Activated naive CD4-positive, alpha-beta T cell treated with anti-CD3 and anti-CD28 coated beads, Interleukin-2, amount 50 U/mL, for 16 hours (primary cell): ENCODE data around the gene TRMT44.
"Not testable (repeated sequence)": the region's sequence is repeated elsewhere in the genome, so short reads cannot be mapped to it uniquely, and the experiment has no call there.

ENCODE experiments used
- DNase-seq: peaks from one replicate; pipeline ENCODE4 v3.0.0-alpha.2; 2020

Gene TRMT44

DNA sequence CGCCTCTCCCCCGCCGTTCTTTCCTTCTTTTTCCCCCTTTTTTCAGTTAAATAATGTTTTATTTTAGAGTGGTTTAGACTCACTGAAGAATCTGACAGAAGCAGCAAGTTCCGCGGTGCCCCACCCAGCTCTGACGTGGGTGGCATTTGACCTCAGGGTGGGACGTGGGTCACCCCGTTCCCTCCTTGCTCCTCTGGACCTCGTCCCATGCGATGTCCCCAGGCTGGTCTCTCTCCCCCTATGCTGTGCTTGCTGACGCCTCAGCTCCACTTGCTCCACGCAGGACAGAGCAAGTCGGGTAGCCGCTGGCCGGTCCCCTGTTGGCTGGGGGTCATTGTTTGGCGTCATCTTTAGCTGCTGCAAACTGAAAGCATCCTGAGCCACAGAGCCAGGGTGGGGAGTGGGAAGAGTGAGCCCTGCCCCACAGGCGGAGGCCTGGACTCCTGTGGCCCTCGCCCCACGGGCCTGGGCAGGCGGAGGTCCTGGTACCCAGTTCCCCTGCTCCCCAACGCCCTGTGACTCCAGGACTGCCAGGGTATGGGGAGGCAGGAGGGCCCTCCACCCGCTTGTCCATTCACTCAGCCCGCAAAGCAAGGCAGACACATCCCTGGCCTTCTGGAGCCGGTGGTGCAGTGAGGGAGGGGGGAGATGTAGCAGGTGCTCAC is 30.8 kb downstream of the TRMT44 start:
- DNase-seq = no peak

DNA sequence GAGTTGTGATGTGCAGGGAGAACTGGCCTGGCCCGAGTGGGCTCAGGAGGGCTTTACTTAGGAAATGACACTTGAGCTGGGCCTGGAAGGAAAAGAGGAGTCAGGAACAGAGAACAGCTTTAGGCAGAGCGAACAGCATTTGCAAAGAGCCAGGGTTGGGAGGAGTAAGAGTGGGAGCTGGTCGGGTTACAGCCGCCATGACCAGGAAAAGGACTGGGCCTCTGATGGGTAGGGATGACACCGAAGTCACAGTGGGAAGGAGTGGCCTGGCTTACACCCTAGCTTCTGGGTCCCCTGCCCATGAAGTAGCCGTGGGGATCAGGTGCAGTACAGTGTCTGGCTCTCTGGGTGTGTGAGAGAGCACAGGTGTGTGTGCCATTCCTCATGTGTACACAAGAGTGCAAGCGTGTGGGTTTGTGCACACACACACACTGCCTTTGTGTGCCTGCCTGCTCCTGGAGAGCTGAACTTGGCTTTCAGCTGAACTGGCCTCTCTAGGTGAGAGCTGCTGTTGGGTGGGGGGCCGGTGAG is 31.6 kb downstream of the TRMT44 start:
- DNase-seq = no peak

DNA sequence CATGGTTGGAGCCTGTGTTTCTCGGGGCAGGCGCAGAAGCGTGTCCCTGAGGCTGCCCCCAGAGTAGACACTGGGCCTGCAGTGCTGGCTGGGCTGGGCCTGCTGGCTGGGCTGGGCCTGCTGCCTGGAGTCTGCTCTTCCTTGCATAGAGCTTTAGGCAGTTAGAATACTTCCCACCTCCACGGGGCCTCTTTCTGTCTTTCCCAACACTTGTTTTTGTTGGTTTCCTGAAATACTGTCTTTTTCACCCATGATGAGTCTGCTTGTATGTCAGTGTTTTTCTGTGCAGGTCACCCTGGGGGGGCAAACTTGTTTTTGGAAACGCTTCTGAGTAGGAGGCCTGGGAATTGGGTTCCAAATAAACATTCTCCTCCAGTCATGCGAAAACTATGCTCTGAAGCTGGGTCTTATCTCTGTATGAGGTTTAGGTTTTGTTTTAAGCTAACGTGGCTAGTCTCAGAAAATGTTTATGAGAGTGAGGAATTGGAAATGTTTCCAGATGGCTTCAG is 32.2 kb downstream of the TRMT44 start:
- DNase-seq = no peak

DNA sequence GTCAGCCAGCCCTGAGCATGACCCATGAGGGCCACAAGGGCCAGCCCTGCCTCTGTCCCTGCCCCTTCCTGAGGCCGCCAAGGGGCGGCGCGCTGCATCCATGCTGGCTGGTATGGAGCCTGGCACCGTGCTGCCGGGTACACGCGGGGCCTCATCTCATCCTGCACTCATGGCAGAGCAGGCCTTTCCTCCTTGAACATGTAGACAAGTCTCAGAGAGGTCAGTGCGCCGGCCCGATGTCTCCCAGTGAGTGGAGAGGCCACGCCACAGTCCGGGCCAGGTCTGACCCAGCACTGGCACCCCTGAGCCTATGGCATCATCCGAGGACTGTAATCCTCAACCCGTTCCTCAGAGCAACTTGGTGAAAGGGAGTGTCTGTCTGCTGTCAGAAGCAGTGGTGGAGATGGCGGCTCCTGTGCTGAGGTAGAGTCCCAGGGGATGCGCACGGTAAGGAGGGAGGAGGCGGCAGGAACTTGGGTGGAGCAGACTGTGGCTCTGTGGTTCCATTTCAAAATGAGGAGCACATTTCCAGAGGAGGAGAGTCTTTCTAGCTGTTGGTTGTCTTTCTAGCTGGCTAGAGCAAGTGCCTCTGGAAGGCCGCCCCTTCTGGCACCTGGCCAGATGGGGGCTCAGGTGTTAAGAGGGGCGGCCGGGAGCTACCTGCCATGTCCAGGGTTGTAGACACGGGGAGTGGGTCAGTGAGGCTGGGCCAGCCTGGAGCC is 32.8 kb downstream of the TRMT44 start:
- no peak for DNase-seq

DNA sequence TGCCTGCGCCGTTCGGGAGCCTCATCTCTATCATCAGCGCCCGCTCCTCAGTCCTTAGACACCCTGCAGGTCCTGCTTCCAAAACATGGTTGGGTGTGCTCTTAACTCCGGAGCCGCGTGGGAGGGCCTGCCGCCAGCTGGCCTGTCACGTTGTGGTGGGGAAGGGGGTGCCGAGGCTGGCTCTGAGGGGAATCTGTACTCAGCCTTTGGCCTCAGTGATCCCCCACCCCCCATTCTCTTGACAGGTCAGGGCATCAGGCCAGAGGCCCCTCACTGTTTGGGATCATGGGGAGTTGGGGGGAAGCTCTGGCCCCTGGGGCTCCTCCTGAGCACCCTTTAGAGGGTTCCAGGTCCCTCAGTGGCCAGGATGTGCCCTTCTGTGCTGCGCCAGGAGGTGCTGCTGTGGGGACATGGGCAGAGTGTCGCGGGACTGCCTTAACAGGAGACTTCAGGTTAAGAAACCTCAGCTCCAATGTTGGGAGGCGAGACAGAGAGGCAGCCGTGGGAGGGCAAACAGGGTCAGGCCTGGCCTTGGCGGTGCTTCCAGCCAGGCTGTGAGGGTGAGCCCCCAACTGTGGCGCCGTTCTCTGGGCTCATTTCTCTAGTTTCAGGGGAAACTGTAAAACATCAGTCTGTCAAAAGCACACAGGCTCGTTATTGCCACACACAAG is 33.5 kb downstream of the TRMT44 start:
- DNase-seq = no peak

DNA sequence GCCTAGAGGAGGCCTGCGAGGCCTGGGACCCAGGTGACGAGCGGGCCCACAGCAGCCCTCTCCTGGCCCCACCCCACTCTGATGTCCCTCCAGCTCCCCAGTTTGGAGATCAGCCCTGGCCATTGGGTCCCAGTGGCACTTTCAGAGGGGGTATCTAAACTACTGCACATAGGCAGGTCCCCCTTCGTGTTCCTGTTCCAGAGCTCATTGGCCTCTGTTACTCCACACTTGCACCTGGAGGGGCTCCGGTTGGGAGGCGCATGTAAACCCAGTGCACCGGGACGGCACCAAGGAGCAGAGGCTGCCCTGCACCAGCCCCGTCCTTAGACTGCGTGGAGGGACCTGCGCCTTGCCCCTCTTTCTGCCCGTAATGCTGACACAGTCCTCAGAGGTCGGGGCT is 34.3 kb downstream of the TRMT44 start:
- DNase-seq = no peak

DNA sequence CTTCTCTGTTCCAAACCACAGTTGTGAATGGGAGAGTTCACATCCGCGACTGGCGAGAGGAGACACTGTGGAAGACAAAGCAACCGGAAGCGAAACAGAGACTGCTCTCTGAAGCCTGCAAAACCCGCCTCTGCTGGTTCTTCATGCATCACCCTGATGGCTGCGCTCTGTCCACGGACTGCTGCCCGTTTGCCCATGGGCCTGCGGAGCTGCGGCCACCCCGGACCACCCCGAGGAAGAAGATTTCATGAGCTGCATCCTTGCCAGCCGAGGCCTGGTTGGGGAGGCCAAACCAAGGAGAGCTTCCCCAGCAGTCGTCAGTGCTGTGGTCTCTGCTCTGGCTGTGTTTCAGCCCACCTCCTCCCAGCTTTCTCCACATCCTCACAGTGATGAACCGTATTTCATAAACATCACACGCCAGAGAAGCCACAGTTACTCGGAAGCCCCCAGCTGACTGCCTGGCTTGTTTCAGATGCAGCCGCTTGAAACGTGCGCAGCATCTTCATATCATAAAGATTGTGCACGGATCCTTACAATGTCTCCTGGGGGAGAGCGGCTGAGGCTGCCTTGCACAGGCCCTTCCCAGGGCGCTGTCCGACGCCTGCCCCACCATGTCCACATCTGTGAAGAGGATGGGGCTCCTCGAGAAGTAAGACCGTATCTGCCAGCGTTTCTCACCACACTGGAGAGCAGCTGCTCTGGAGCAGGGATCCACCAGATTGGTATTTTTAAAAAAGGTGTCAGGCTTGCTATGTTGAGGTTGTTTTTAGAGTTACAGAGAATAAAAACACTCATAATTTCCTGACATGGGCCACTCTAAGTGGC is 35.4 kb downstream of the TRMT44 start:
- no peak for DNase-seq

DNA sequence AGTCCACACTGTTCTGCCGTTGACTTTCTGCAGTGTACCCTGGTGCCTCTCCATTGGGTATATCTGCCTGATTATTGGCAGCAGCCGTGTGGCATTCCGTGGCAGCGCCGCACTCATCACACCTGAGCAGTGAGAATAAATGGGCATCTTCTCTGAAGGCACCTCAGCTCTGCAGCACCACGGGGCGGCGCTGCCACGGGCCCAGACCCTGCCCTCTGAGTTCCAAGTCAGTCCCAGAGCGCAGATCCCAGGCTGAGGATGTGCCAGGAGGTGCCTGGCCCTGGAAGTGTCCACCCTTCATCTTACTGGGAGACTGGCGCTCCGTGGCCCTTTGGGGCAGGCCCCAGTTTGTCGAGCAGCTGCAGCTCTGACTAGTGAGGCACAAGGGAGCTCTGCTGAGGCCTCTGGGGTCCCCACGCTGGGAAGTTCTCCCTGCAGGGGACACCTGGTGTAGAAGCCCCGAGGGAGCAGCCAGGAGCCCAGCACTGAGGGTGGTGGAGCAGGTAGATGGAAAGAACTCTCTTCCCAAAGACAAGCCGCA is 36.6 kb downstream of the TRMT44 start:
- no peak for DNase-seq

DNA sequence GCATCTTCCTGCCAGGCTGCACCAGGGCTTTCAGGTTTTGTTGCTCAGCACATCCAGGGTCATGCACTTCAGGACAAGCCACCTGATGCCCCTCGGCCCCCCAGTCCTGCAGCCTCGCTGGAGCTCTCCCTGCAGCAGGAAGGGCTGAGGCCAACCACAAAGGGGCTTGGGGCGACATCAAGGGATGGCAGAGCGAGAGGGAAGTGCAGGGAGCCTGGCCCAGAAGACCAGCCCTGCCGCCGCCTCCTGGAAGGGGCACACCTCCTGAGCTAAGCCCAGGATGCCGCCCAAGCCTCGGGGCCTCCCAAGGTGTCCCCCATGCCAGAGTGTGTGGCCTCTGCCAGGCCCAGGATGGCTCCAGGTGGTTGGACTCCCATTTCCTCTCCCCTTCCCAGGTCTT is 37.1 kb downstream of the TRMT44 start:
- DNase-seq = no peak

DNA sequence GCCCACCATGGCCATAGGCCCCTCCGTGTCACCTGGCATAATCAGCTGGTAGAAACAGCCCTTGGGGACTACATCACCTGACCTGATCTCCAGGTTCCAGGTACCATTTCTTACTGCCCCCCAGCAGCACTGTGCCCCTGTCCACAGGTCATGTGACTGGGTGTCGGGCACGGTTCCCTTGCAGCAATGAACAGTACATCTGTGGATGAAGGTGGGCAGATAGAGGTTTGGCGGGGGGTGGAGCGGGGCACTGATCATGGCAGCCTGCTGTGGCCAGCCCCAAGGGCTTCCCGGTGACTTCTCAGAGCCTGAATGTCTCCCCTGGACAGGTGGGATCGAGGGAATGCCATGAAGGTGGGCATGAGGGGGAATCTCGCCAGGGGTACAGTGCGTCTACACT is 37.8 kb downstream of the TRMT44 start:
- no peak for DNase-seq

DNA sequence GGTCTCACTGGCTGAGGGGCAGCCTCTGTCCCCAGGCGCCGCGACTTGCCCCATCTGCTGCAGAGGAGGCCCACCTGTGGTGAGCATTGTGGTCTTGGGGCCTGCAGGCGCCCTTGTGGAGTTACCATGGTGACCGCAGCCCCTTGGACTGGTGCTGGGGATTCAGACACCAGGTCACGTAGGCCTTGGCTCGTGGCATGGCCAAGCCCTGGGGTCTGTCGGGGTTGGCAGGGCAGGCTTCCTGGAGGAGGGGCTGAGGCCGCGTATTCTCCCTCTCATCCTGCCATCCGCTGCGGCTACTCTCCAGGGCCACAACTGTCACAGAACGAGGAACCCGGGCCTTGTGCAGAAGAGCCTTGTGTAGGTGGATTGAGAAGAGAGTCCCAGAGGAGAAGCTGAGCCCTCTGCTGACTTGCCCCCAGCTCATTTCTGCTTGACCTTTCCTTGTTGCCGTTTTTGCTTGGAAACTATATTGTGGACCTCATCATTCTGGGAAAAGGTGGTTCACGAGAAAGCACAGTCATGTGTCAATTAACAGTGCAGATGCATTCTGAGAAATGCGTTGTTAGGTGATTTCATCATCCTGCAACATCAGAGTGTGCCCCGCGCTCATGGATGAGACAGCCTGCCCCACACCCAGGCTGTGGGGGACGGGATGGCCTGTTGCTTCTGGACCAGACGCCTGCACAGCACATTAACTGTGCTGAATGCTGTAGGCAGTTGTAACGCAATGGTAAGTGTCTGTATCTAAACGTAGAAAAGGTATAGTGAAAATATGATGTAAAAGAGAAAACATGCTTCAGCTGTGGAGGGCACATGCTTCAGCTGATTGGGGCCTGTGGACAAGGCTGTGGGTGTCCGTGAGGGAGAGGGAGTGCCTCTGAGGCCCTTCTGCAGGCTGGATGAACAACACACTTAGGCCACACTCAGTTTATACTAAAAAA is 38.5 kb downstream of the TRMT44 start:
- no peak for DNase-seq

DNA sequence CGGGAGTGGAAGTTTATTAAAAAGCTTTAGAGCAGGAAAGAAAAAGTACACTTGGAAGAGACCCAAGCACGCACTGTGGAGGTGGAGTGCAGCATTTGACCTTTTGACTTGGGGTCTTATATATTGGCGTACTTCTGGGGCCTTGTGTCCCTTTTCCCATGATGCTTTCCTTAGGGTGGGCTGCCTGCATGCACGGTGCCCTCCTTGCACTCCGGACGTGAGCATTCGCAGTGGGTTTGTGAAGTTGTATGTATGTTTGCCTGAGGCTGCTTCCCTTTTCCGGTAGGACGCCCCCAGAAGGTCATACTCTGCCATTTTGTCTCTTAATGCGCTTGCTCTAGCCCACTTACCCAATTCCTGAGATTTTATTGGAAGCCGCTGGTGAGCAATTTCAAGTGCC is 39.6 kb downstream of the TRMT44 start:
- no peak for DNase-seq

DNA sequence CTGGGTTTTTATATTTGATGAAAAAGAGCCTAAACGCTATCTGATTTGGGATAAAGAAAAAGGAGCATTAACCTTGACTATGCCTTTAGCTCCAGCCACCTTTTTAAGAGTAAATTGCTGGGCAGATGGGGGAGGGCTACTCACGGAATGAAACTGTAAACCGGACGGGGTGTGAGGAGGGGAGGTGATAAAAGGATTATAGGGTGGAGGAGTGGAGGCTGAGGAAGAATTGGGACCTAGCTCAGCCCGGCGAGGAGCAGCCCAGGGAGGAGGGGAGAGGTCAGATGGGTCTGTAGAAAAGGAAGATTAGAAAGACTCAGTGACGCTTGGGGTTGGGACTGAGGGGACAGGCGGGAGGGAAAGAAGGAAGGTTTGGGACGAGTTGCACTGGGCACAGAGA is 46.1 kb downstream of the TRMT44 start:
- not testable (repeated sequence) for DNase-seq

DNA sequence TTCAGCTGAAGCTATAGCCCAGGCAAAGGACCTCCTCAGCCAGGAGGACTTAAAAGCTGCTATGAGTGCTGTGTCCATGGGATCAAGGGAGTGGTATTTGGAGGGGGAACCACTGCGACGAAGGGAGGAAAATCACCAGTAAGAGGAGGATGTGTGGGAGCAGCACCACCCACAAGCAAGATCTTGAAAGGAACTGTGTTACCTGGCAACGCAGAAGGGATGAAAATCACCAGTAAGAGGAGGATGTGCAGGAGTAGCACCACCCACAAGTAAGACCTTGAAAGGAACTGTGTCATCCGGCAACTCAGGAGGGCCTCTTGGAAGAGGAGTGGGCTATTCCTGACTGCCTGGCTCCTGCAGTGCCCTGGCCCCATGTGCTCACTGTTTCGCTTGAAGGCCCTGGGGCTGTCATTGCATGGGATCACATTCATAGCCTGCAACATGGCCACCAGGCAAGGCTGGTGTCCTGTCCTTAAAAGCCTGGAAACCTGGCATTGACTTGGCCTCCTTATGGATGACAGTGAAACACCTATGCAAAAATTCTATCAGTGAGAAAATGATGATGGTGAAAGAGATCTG is 48.3 kb downstream of the TRMT44 start:
- no peak for DNase-seq

DNA sequence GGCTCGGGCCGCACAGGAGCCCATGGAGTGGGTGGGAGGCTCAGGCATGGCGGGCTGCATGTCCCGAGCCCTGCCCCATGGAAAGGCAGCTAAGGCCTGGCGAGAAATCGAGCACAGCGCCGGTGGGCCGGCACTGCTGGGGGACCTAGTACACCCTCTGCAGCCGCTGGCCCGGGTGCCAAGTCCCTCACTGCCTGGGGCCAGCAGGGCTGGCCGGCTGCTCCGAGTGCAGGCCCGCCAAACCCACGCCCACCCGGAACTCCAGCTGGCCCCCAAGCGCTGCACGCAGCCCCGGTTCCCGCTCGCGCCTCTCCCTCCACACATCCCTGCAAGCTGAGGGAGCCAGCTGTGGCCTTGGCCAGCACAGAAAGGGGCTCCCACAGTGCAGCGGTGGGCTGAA is 50.9 kb downstream of the TRMT44 start:
- not testable (repeated sequence) for DNase-seq

DNA sequence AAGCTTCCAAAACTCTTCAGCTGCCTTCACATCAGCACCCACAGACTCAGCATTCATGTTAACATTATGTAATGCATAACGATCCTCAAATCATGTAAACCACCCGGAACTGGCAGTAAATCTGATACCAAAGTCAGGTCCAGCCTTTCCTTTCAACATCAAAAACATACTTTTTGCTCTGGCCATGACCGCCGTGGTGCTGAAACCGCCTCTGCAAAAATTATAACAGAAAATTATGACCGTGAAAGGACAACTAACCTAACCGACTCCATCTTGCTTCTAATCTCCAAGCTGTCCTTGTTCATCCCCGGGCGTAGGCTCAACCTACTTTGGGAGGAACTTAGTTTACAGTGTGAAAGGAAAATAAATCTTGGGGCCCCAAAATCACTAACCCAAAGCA is 51.6 kb downstream of the TRMT44 start:
- no peak for DNase-seq

DNA sequence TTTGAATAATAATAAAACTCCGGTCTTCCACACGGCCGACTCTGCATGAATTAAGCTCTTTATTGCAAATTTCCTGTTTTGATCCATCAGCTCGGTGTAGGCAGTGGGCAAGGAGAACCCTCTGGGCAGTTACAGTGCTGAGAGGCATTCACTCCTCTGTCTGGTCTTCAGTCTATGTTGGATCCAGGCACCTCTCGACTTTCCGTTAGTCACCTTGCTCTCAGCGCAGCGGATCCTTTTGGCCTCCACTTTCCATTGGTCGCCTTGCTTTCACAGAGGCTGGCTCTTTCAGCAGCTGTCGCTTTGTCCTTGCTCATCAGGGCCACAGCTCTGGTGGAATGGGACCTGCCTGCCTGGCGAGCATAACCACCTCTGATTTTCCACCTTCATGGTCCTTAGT is 52.9 kb downstream of the TRMT44 start:
- DNase-seq = no peak

DNA sequence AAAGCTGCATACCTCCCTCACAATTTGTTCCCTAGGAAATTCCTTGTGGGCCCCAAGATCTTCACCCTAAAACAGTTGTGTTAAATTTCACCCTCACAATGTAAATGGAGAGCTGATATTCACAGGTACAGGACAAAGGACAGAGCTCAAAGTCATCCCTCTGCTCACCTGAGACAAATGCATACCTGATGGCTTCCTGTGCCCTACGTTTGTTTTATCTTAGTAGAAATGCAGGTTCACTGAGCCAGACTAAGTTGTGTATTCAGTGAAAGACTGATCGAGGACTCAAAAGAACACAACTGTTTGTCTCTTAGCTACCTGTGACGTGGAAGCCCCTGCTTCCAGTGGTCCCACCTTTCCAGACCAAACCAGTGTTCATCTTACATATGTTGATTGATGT is 53.6 kb downstream of the TRMT44 start:
- no peak for DNase-seq

DNA sequence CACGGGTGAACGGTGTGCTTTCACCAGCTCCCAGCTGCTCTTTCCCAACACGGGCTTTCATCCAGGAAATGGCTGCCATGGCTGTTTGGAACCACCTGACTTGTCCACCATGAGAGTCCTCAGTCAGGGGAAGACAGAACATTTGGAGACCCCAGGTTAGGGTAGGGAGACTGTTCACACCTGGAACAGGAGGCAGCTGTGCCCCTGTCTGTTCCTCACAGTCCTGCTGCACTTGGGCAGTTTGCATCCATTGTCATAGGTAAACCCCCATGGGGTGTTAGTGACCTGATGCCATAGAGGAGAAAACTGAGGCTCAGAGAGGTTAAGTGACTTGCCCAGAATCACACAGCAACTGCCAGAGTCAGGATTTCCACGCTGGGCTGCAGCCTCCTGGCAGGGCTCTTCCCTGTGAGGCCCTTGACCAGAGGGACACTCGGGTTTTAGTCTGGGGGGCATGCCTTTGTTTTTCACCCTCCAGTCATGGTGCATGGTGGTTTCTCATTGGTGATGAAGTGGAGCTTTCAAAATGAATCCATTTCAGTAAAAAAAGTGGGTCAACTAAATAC is 54.5 kb downstream of the TRMT44 start:
- no peak for DNase-seq

DNA sequence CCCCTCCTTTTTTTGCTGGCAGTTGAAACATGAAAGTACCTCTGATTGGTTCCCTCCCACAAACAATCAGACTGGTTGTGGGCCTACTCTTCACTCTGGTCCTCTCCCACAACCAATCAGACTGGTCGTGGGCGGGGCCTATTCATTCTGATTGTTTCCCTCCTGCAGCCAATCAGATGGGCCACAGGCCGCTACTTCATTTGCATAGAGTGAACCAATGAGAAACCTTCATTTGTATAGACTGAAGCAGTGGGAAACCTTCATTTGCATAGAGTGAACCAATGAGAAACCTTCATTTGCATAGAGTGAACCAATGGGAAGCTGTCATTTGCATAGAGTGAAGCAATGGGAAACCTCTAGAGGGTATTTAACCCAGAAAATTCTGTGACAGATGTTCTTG is 55.2 kb downstream of the TRMT44 start:
- no peak for DNase-seq

DNA sequence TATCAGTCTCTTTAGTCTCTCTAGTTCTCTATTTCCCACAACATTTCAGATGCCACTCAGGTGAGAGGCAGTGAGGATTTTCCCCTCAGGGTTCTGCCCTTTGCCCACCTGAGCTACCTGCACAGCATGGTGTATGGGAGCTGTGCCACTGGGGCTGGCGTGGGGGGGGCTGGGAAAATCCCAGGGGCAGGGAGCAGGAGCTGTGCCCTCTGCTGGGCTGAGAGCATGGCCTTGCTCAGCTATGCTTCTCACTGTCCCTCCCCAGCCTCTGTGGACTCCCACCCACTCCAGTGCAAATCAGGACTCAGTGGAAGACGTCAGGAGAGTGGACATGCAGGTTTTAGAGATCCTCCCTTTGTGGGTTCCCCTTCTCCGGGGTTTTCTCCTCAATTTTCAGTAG is 57.2 kb downstream of the TRMT44 start:
- no peak for DNase-seq
